ENCODE results near the gene DCC. TPM values are rescaled to one million over a fixed set of nuclear protein-coding genes. Genes with fewer than 3 reads are reported as not detected.

Gene DCC
- polyA plus RNA-seq, 1 of the 3 experiments (the other 2 are of a cell fraction), result 0.20 TPM

- Histone ChIP-seq H3K27me3 (ENCODE audit: insufficient read depth) (no peaks in the 10 kb centered on the region), H3F3A (replicated peaks; ENCODE audit: insufficient read depth) (no peaks in the 10 kb centered on the region), H3K9me3 (no peaks in the 10 kb centered on the region; the same call in 1 of the 2 replicates), H3K4me2 (no peak overlapping the region), H3K4me3 (ENCODE audit: low read depth in 2 of 2, low read length in 1 of 2) (no peak overlapping the region), H2AFZ (ENCODE audit: low read depth) (no peak overlapping the region), H3K4me1 (ENCODE audit: control insufficient read depth in 1 of 2, insufficient read depth in 2 of 2, low read depth in 1 of 2, low read length in 1 of 2) (no peaks in the 10 kb centered on the region), H3K27ac (ENCODE audit: low read depth in 2 of 2, low read length in 1 of 2) (no peak overlapping the region), H3K9ac (no peak overlapping the region), H3K79me2 (ENCODE audit: insufficient read depth) (no peaks in the 10 kb centered on the region), H3K36me3 (replicated peaks in 1 of 2; ENCODE audit: control insufficient read depth in 1 of 2, insufficient read depth in 2 of 2, low read length in 1 of 2) (no peaks in the 10 kb centered on the region), H3K9me2 (no peaks in the 10 kb centered on the region), H4K20me1 (ENCODE audit: insufficient read depth) (no peaks in the 10 kb centered on the region)
- no peak for DNase-seq
- ChIA-PET CTCF (no interaction called here), POLR2A (no interaction called here)
- 12% methylated on average over 3 of the region's 3 CpGs for WGBS (ENCODE audit: low lambda C conversion rate)
- no peak for TF ChIP-seq RXRA (IDR thresholded peaks at IDR 0.05; ENCODE audit: borderline replicate concordance, low read depth)
- no peak for TF ChIP-seq USF1 (IDR thresholded peaks at IDR 0.05; ENCODE audit: borderline replicate concordance, low read depth)
- TF ChIP-seq POLR2AphosphoS5 (IDR thresholded peaks at IDR 0.05; ENCODE audit: low read depth, low read length), result no peak
- TF ChIP-seq RAD21 (IDR thresholded peaks at IDR 0.05; ENCODE audit: low read length), result no peak
- no peak for TF ChIP-seq JUND (IDR thresholded peaks at IDR 0.05)
- TF ChIP-seq GATA2 (CRISPR knock-in tag; IDR thresholded peaks at IDR 0.05), result no peak
- TF ChIP-seq MAX (IDR thresholded peaks at IDR 0.05; ENCODE audit: low read depth), result no peak
- no peak for TF ChIP-seq MXI1 (IDR thresholded peaks at IDR 0.05; ENCODE audit: low read depth, low read length)
- no peak for TF ChIP-seq ELF1 (IDR thresholded peaks at IDR 0.05)
Measured at GRCh38 chr18:53486296-53486695, 1146.3 kb downstream of the DCC start.

- no peaks in the 10 kb centered on the region for H3K27me3 ChIP-seq (ENCODE audit: insufficient read depth)
- H3K4me3 ChIP-seq (ENCODE audit: low read depth in 2 of 2, low read length in 1 of 2), result no peak overlapping the region
- H3K4me2 ChIP-seq, result no peak overlapping the region
- TF ChIP-seq USF2 (IDR thresholded peaks at IDR 0.05; ENCODE audit: borderline replicate concordance, low read depth, low read length) (no peak), RCOR1 (IDR thresholded peaks at IDR 0.05; ENCODE audit: low read length) (no peak), FOXJ3 (CRISPR knock-in tag; IDR thresholded peaks at IDR 0.05) (no peak), EZH2phosphoT487 (IDR thresholded peaks at IDR 0.05; ENCODE audit: borderline replicate concordance, low read depth) (no peak), TCF12 (IDR thresholded peaks at IDR 0.05) (no peak), POLR2AphosphoS5 (IDR thresholded peaks at IDR 0.05; ENCODE audit: low read depth, low read length) (no peak), JUND (IDR thresholded peaks at IDR 0.05) (no peak), ELF1 (IDR thresholded peaks at IDR 0.05) (no peak), GABPA (IDR thresholded peaks at IDR 0.05; ENCODE audit: low read depth) (no peak)
- DNase-seq, result no peak
- ChIA-PET CTCF (interaction anchor here (1.2 kb wide), 1 partner anchor 20 kb away, joined by 3 read pairs; no protein-coding TSS in a partner anchor), POLR2A (no interaction called here)
- H2AFZ ChIP-seq (ENCODE audit: low read depth), result no peak overlapping the region
- no peaks in the 10 kb centered on the region for H3K79me2 ChIP-seq (ENCODE audit: insufficient read depth)
- H3F3A ChIP-seq (replicated peaks; ENCODE audit: insufficient read depth), result no peaks in the 10 kb centered on the region
- no peaks in the 10 kb centered on the region for H4K20me1 ChIP-seq (ENCODE audit: insufficient read depth)
- 25% methylated on average over 3 of the region's 3 CpGs for WGBS (ENCODE audit: low lambda C conversion rate)
- H3K36me3 ChIP-seq (replicated peaks in 1 of 2; ENCODE audit: control insufficient read depth in 1 of 2, insufficient read depth in 2 of 2, low read length in 1 of 2), result no peaks in the 10 kb centered on the region
- no peak overlapping the region for H3K9ac ChIP-seq
- no peaks in the 10 kb centered on the region; the same call in 1 of the 2 replicates for H3K9me3 ChIP-seq
- H3K27ac ChIP-seq (ENCODE audit: low read depth in 2 of 2, low read length in 1 of 2), result no peak overlapping the region
- no peaks in the 10 kb centered on the region for H3K4me1 ChIP-seq (ENCODE audit: control insufficient read depth in 1 of 2, insufficient read depth in 2 of 2, low read depth in 1 of 2, low read length in 1 of 2)
- no peaks in the 10 kb centered on the region for H3K9me2 ChIP-seq
Measured at GRCh38 chr18:53489266-53489665, 1149.3 kb downstream of the DCC start.
